GM19395 (cell line): ENCODE measurements around the gene CEP44.
"Not testable (repeated sequence)": the region's sequence is repeated elsewhere in the genome, so short reads cannot be mapped to it uniquely, and the experiment has no call there.

Source experiments
- ATAC-seq: cut with Tn5 transposase; IDR thresholded peaks from one replicate; pipeline ENCODE4 v1.9.1; 2021; ENCODE audit warnings: mild to moderate bottlenecking, moderate library complexity; ENCODE audit not compliant: unreplicated experiment

CEP44 gene

GRCh38 chr4:174283507-174284471, at the start of gene CEP44, which contains the start of gene FBXO8:
CEP44 (plus strand) TSS chr4:174283911; CDS start chr4:174299122, 15,211 bp downstream.
FBXO8 (minus strand) TSS chr4:174283667; CDS start chr4:174263092, 20,575 bp downstream.
- peak; percentile 73 for ATAC-seq

GRCh38 chr4:174236359-174236758, 47.4 kb upstream of the CEP44 start:
- ATAC-seq = no peak

- peak; percentile 56 for ATAC-seq
Observed at GRCh38 chr4:174241162-174241561, 42.5 kb upstream of the CEP44 start.

- no peak for ATAC-seq
Observed at GRCh38 chr4:174244441-174244840, 39.3 kb upstream of the CEP44 start.

GRCh38 chr4:174245714-174246113, 38.0 kb upstream of the CEP44 start:
- ATAC-seq = no peak

- no peak for ATAC-seq
Observed at GRCh38 chr4:174248407-174248806, 35.3 kb upstream of the CEP44 start.

- ATAC-seq = no peak
Observed at GRCh38 chr4:174252412-174252811, 31.3 kb upstream of the CEP44 start.

- no peak for ATAC-seq
Observed at GRCh38 chr4:174254613-174255012, 29.1 kb upstream of the CEP44 start.

- no peak for ATAC-seq
Observed at GRCh38 chr4:174255374-174255773, 28.3 kb upstream of the CEP44 start.

GRCh38 chr4:174255786-174256185, 27.9 kb upstream of the CEP44 start:
- ATAC-seq = no peak

- no peak for ATAC-seq
Observed at GRCh38 chr4:174256277-174256713, 27.4 kb upstream of the CEP44 start.

GRCh38 chr4:174259580-174259979, 24.1 kb upstream of the CEP44 start:
- ATAC-seq = no peak

- ATAC-seq = peak; percentile 79
Observed at GRCh38 chr4:174260099-174260498, 23.6 kb upstream of the CEP44 start.

GRCh38 chr4:174261432-174261831, 22.3 kb upstream of the CEP44 start:
- not testable (repeated sequence) for ATAC-seq

- ATAC-seq = no peak
Observed at GRCh38 chr4:174262624-174263444, 20.9 kb upstream of the CEP44 start.

- no peak for ATAC-seq
Observed at GRCh38 chr4:174263445-174263736, 20.3 kb upstream of the CEP44 start.

GRCh38 chr4:174265916-174266315, 17.8 kb upstream of the CEP44 start:
- ATAC-seq = no peak

- ATAC-seq = no peak
Observed at GRCh38 chr4:174266416-174266815, 17.3 kb upstream of the CEP44 start.

- ATAC-seq = no peak
Observed at GRCh38 chr4:174273930-174274329, 9.8 kb upstream of the CEP44 start.

- ATAC-seq = no peak
Observed at GRCh38 chr4:174274436-174274835, 9.3 kb upstream of the CEP44 start.

GRCh38 chr4:174275101-174275500, 8.6 kb upstream of the CEP44 start:
- no peak for ATAC-seq

GRCh38 chr4:174277433-174277832, 6.3 kb upstream of the CEP44 start:
- no peak for ATAC-seq
